NCI-H128 (cell line): Measurements from ENCODE around the gene CTNNBL1.
"Not testable (repeated sequence)": the region's sequence is repeated elsewhere in the genome, so short reads cannot be mapped to it uniquely, and the experiment has no call there.

Experiments used
- DNase-seq: peaks from one replicate; lab custom pipeline; 2025; ENCODE audit not compliant: unreplicated experiment; lab: John Stamatoyannopoulos, UW

The CTNNBL1 gene

GRCh38 chr20:37677969-37678861 lies 15.6 kb upstream of the CTNNBL1 start:
- DNase-seq = no peak

- not testable (repeated sequence) for DNase-seq
Observed at GRCh38 chr20:37679751-37680150, 14.1 kb upstream of the CTNNBL1 start.

DNA sequence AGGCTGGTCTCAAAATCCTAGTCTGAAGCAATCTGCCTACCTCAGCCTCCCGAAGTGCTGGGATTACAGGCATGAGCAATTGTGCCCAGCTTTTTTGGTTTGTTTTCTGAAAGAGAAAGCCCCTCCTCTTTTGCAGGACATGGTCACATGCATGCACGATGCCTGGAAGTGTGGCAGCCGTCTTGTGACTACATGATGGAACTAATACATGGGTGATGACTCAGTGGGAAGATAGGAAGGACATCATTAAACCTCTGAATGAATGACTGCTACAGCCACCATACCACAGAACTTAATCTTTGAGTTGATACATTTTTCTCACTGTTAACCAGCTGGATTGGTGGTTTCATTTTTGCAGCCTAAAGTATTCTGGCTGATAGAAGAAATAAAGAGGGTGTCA lies 13.4 kb upstream of the CTNNBL1 start:
- no peak for DNase-seq

- DNase-seq = no peak
Observed at GRCh38 chr20:37681384-37682112, 12.3 kb upstream of the CTNNBL1 start.

GRCh38 chr20:37683146-37683545 lies 10.7 kb upstream of the CTNNBL1 start:
- not testable (repeated sequence) for DNase-seq

- DNase-seq = no peak
Observed at GRCh38 chr20:37686762-37687477, 6.9 kb upstream of the CTNNBL1 start.

GRCh38 chr20:37687478-37687805 lies 6.4 kb upstream of the CTNNBL1 start:
- no peak for DNase-seq

DNA sequence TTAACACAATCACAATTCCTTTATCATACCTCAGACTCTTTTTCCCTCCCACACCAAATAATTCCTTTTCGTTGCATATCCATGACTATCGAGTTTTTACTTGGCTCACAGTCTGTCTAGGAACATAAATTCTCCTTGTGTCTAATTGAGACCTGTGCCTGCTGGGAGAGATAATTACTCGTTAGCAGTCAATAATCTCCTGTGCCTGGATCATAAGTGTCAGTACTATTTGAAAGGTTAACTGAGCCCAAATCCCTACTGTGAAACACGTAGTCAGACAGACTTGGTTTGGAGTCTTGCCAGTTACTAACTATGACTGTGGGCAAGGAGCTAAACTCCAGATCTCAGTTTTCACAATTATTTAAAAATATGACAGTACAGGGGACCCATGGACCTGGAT lies 5.7 kb upstream of the CTNNBL1 start:
- no peak for DNase-seq

DNA sequence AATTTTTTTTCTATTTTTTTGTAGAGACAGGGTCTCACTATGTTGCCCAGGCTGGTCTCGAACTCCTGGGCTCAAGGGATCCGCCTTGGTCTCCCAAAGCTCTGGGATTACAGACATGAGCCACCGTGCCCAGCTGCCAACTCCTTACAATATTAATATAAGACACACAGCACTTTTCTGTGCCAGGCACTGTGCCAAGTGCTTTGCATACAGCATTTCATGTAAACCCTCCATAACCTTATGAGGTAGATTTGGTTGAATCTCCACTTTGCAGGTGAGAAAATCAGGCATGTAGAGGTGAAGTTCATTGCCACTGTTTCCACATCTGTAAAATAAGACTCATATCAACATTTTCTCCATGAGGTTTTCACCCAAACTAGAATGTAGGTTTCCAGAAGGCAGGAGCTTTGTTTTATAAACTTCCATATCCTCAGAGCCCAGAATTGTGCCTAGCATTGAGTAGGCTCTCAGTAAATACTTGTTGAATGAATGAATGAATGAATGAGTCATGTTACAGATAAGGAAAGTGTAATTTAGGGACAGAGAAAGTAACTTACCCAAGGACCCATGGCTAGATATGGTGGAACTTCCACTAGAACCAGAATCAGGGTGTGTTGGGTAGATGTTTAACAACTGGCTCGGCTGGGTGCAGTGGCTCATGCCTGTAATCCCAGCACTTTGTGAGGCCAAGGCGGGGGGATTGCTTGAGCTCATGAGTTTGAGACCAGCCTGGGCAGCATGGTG lies 3.0 kb upstream of the CTNNBL1 start:
- DNase-seq = no peak

GRCh38 chr20:37692459-37693166 lies 1.2 kb upstream of the CTNNBL1 start:
- no peak for DNase-seq

DNA sequence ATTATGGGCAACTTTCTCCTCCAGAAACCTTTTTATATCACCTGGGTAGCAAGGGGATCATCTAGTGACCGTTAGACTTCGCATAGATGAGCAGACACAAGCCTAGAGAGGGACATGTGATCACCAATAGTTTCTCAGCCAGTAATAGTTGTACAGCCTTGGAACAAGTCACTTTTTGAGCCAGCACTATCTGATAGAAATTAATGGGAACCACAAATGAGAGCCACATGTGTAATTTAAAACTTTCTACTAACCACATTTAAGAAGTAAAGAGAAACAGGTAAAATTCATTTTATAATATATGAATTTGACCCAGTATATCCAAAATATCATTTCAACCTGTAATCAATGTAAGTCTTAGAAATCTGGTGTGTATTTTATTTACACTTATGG lies 592 bp upstream of the CTNNBL1 start:
- no peak for DNase-seq

GRCh38 chr20:37695684-37696342 lies 2.0 kb downstream of the CTNNBL1 start:
- no peak for DNase-seq

- DNase-seq = no peak
Observed at GRCh38 chr20:37697314-37697713, 3.5 kb downstream of the CTNNBL1 start.

- DNase-seq = no peak
Observed at GRCh38 chr20:37699202-37699601, 5.4 kb downstream of the CTNNBL1 start.

DNA sequence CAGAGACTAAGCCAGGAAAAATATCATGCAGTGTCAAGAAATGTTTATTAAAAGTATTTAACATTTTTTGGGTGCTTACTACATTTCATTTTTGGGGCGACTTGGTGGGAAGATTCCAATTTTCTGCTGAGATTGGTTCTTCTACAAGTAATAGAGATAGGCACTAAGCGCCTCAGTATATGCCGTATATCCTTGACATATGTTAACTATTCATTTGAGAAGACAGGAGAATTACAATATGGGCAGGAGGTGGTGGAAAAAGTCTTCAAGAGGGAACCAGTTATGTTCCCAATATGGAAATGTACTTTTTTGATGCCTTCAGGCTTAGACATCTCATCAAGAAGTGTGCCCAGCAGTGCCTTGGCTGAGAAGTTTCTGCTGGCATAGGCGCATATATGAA lies 6.5 kb downstream of the CTNNBL1 start:
- no peak for DNase-seq

DNA sequence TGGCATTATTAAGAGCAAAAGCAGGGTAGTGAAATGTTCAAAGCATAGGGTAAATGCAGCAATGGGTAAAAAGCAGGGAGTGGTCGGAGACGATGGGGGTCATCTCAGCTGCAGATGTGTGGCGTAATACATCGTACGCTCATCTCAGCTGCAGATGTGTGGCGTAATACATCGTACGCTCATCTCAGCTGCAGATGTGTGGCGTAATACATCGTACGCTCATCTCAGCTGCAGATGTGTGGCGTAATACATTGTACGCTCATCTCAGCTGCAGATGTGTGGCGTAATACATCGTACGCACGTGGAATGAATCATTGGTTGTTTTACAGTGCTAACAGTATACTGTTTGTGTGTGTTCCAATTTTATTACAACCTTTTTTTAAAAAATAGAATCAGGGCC lies 7.8 kb downstream of the CTNNBL1 start:
- not testable (repeated sequence) for DNase-seq

DNA sequence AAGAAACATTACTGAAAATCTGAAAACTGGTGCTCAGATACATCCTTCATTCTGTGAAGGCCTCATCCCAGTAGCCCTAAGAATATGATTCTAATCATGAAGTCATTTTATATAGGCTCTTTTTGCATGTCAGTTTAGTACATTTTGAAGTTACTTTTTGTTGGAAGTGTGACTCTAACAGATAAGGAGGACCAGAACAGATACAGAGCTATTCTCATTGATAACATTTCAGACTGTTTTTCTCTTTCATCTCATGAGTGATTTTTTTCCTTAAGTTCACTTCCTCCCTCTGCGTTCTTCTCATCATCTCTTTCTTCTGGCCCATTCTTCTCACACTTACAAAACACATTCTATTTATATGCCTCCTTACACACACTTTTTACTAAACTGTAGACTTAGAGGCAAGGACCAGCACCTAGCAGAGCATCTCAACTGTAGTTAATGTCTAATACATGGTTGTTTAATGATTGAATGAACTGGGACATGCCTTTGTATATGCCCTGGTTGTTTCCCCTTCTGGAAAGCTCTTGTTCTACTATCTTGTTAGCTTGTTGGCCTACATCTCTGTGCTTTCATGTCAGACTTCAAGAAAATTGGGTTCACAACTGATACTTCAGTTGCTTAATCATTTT lies 8.7 kb downstream of the CTNNBL1 start:
- DNase-seq = no peak

- DNase-seq = no peak
Observed at GRCh38 chr20:37703035-37703845, 9.4 kb downstream of the CTNNBL1 start.

GRCh38 chr20:37704955-37705354 lies 11.1 kb downstream of the CTNNBL1 start:
- DNase-seq = no peak
